HG03025 (cell line): Measurements from ENCODE around the gene JAK1.
"Not testable (repeated sequence)": the region's sequence is repeated elsewhere in the genome, so short reads cannot be mapped to it uniquely, and the experiment has no call there.

Source experiments
- ATAC-seq: cut with Tn5 transposase; IDR thresholded peaks from one replicate; pipeline ENCODE4 v1.9.1; 2021; ENCODE audit warnings: mild to moderate bottlenecking, moderate library complexity; ENCODE audit not compliant: unreplicated experiment, low FRiP score

Gene JAK1

DNA sequence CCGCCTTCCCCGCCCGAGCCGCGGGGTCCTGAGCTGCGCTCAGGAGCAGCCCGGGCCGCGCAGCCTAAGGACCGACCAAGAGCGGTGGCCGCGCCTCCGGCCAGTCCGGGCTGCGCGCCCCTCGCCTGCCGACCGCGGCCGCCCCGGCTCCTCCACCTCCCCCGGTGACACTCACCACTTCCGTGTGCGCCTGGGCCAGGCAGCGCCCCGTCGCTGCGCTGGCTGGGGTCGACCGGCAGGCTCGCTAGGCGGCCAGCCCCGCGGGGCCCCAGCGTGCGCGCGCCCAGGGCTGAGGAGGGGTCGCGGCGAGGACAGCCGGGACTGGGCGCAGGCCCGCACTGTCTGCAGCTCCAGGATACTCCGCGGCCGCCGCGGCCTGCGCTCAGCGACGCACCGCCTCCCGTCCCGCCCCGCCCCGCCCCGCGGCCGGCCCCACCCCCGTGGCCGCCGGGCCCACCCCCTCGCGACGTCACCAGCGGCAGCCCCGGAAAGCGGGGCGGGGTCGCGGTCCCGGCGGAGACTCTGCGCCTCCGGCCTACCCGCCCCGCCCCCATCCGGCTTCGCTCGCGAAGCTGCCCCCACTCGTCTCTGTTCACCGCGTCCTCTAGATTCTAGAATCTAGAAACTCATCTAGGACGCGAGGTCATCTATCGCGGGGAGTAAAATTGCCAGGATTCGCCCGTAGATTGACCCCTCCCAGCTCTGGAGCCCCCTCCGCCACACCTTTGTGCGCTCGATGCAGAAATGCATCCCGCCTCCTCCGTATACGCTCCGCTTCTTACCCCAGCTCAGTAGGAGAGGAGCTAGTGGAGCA, at the start of gene JAK1:
TSS of gene JAK1 (minus strand) at position 392 of the 814 bp plus-strand sequence. CDS start 80,285 bp downstream, outside the sequence.
- peak; percentile 70 for ATAC-seq

- ATAC-seq: no peak
Observed at GRCh38 chr1:65014321-65014720, 48.0 kb upstream of the JAK1 start.

- ATAC-seq: no peak
Observed at GRCh38 chr1:65011983-65012382, 45.6 kb upstream of the JAK1 start.

- no peak for ATAC-seq
Observed at GRCh38 chr1:65009724-65010420, 43.5 kb upstream of the JAK1 start.

DNA sequence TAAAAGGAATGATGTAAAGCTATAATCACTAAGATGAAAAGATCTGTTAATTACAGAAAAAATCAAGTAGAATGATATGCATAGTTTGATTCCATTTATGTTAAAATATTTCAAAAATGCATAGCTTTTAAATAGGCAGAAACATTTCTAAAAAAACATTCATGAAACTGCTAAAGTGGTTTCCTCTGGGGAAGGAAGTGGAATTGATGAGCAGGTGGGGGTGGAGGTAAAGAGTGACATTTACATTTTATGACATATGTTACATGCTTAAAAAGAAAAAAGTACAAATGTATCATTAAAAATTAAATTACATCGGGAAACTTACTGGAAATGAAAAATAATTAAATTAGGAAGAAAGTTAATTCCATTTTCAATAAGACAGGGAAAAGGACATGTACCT, 42.8 kb upstream of the JAK1 start:
- no peak for ATAC-seq

- no peak for ATAC-seq
Observed at GRCh38 chr1:65006806-65007205, 40.5 kb upstream of the JAK1 start.

DNA sequence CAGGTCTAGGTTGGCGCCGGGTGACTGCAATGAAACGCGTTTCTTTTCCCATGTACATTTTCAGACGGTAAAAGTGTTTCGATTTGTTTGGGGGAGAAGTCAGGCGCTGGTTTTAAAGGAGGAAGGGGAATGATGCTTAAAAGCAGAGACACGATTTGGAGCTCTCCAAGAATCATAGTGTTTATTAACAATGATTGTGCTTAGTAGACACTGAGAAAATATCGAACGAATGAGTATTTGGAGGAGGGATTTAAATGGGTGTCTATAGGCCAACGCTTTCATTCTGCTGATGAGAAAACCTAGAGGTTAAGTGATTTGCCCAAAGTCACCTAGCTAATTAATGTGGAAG, 36.9 kb upstream of the JAK1 start:
- ATAC-seq: no peak

- peak; percentile 61 for ATAC-seq
Observed at GRCh38 chr1:65002508-65003315, 36.4 kb upstream of the JAK1 start.

GRCh38 chr1:65002156-65002507, 35.8 kb upstream of the JAK1 start:
- no peak for ATAC-seq

DNA sequence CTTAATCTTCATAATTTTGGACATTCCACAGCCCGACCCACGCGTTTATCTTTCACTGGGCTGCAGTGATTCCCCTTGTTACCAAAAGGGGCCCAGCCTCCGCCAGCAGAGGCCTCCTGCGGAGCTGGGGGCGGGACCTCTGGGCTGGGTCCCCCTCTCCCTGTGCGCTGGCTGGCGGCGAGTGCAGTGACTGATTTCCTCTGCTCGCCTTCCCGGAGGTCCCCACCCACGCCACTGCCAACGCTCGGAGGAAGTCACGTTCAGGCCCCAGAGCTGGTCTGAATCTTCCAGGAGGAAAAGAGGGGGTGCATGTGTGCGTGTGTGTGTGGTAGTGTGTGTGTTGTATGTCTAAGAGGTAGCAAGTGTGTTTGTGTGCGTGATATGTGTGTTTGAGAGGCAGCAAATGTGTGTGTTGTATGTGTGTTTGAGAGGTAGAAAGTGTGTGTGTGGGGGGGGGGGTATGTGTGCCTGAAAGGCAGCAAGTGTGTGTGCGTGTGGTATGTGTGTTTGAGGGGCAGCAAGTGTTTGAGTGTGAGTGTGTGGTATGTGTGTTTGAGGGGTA, 35.0 kb upstream of the JAK1 start:
- no peak for ATAC-seq

GRCh38 chr1:64998425-64998948, 32.1 kb upstream of the JAK1 start:
- not testable (repeated sequence) for ATAC-seq

GRCh38 chr1:64996541-64997257, 30.4 kb upstream of the JAK1 start:
- no peak for ATAC-seq

DNA sequence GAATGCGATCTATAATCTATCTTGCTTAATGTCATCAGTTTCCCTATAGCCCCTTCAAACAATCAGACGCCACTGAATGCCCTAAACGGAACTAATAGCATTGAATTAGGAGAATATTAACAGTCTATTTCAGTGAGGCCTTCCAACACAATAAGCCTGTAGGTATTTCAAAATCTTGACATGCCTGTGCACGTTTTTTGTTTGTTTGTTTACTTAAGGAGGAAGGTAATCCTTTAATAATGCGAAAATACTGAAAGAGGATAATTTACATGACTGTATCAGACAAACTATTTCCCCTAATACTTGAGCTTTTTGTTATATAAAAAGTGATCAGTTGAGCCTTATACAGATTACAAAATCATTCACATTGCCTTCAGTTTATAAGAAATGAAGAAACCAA, 29.0 kb upstream of the JAK1 start:
- ATAC-seq: no peak

- peak; percentile 95 for ATAC-seq
Observed at GRCh38 chr1:64986903-64987871, 20.8 kb upstream of the JAK1 start.

GRCh38 chr1:64984737-64985136, 18.4 kb upstream of the JAK1 start:
- ATAC-seq: no peak

DNA sequence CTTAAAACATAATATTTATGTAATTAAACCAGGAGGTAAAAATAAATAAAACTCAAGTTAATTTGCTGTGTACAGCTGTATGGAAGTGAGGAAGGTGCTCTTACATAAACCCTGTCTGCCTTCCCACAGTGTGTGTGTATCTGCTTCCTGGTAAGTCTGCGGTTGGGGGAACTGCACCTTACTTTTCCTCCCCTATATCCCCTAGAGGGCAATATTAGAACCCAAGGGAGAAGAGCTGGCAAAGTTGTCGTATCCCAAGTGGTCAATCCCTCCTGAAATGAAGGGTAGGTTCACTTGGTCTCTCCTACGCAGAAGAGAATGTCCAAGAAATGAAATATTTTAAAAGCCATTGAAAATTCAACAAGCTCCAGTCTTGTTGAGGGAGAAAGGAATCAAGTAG, 17.8 kb upstream of the JAK1 start:
- ATAC-seq: no peak

GRCh38 chr1:64983110-64983509, 16.8 kb upstream of the JAK1 start:
- no peak for ATAC-seq

- ATAC-seq: no peak
Observed at GRCh38 chr1:64981601-64982533, 15.5 kb upstream of the JAK1 start.
